Measurements from ENCODE around the gene HARS1.

- TF ChIP-seq CTCF (IDR thresholded peaks at IDR 0.05; ENCODE audit: low read length) (no peak), EZH2 (IDR thresholded peaks at IDR 0.05; ENCODE audit: borderline replicate concordance, low read length) (no peak)
These were observed 43.2 kb upstream of the HARS1 start for GRCh38 chr5:140734354-140734753.
